Superior temporal gyrus (tissue), 1 donor: ENCODE results near the gene IFI27.

ENCODE experiments used
- DNase-seq: peaks from one replicate; pipeline ENCODE4 v3.0.0-alpha.2; 2016; ENCODE audit errors: extremely low spot score

Gene IFI27

DNA sequence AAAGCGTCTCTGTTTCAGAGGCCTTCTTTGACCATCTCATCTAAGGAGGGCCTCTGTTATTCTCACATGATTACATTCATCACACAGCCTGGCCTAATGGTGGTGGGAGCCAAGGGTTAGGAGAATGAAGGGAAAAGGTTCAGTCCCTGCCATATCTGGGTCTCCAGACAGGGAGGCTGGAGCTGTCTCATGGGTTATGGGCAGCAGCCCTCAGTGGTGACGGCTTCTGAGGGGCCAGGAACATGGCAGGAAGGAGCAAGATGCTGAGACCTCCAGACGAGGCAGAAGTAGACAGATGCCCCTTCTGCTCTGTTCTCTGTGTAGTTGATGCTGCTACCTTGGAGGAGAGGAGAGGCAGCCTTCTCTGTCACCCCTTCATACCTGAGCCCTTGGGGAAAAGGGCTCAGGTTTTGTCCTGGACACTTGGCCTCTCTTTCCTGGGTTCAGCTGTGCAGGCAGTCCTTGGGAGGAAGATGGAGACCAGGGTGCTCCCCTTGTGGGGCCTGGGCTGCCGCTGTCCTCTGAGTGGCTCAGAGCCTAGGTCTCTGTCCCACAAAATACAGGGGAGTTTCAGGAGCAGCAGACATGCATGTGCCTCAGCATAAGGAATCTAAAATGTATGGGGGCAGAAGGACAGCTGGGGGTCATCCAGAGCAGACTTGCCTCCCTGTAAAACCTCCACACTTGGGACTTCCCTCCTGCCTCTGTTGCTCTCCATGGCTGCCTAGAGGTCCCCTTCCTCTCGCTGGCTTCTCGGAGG is 15.3 kb downstream of the IFI27 start:
- DNase-seq = no peak

GRCh38 chr14:94126419-94126677 is 15.8 kb downstream of the IFI27 start:
- DNase-seq = no peak

DNA sequence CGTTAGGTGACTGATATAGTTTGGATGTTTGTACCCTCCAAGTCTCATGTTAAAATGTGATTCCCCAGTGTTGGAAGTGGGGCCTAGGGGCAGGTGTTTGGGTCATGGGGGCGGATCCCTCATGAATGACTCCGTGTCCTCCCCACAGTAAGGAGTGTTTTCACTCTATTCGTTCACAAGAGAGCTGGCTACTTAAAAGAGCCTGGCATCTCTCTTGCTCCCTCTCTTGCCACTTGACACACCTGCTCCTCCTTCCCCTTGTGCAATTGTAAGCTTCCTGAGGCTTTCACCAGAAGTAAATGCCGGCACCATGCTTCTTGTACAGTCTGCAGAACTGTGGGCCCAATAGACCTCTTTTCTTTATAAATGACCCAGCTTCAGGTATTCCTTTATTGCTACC is 16.3 kb downstream of the IFI27 start:
- DNase-seq = no peak

- DNase-seq = no peak
Observed at GRCh38 chr14:94127330-94127729, 16.8 kb downstream of the IFI27 start.

GRCh38 chr14:94128216-94128839 is 17.8 kb downstream of the IFI27 start:
- DNase-seq = no peak

GRCh38 chr14:94129111-94129757 is 18.7 kb downstream of the IFI27 start, which contains the start of gene IFI27L2:
TSS of gene IFI27L2 (minus strand) at chr14:94129604. CDS start at chr14:94129564, 40 bp downstream.
- DNase-seq = peak; percentile 80

DNA sequence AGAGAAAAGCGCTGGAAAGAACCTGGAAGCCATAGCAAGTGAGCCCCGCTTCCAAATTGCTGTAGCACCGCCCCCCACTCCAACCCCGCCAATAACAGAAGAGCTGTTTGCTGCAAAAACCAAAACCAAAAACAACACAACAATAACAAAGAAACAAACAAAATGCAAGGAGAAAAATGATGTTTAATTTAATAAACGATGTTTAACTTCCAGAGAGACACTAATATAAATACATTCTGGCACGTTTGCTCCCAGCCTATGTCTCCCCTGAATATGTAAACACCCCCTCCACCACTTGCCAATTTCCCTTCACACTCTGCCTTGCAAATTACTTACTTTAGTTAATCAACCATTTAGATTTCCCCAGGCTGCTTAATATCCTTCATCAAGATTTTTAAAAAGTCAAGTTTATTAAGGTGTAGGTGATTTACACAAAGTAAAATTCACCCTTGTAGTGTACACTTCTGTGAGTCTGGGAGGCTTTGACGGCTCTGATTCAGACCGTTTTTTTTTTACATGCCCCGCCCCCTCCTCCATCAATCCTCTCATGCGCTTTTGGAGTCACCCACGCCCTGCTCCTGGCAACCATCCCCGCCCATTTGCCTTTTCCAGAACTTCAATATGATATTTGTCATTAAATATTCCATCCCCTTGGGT is 19.4 kb downstream of the IFI27 start:
- peak; percentile 70 for DNase-seq

GRCh38 chr14:94132285-94132887 is 21.9 kb downstream of the IFI27 start:
- peak; percentile 94 for DNase-seq

DNA sequence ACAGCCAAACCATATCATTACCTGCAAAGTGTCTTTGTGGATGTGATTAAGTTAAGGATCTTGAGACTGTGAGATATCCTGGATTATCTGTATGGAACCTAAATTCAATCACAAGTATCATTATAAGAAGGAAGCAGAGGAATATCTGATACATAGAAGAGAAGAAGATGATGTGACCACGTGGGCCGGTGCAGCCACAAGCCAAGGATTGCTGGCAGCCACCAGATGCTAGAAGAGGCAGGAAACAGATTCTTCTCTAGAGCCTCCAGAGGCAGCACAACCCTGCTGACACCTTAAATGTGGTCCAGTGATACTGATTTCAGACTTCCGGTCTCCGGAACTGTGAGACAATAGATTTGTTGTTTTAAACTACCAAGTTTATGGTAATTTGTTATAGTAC is 24.9 kb downstream of the IFI27 start:
- DNase-seq = no peak

DNA sequence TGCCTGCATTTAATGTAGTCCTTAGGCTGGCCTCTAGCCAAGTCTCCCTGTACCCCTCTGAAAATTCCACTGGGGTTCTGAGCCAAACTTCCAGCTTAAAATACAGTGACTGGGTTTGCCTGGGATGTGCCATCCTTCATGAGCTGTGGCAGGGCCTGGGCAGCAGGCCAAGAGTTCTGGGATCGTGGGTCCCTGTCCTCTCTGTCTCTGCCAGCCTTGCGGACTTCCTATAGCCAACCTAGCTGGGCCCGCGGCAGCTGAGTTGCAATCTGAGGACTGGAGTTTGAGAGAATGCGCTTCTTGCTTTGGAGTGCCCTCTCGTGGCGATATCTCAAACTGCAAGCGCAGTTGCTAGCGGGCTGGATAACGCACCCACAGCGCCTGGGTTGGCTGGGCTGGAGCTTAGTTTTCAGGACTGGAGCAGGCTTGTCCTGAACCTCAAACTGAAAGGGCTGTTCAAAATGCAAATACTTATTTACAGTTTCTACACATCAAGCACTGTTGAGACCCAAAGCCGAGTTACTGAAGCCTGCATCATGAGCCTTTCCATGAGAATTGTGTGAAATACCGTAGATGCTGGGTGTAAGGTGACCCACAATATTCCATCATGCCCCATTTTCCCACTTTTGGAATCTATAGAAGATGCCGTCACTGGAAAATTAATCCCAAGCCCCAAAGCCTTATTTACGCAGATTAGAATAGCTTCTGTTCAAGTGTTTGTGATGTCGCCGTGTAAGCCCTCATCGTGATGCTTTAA is 26.2 kb downstream of the IFI27 start:
- peak; percentile 95 for DNase-seq

DNA sequence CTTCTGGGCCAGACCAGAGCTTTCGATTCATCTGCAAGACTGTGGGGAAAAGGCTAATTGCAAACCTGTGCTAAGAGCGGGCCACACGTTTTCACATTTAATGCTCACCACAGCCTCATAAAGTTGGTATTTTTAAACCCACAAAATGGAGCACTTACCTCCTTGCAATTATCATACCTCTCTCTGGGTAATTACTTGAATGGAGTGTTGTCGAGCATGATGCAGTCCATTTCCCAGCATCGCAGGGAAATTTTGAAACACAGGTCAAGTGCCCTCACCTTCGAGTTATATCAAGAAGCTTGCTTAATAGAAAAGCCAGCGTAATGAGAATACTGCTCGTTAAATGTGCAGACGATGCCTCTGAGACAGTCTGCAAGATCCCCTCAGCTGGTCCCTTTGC is 27.7 kb downstream of the IFI27 start:
- DNase-seq = no peak

GRCh38 chr14:94139006-94139405 is 28.5 kb downstream of the IFI27 start:
- DNase-seq = no peak

DNA sequence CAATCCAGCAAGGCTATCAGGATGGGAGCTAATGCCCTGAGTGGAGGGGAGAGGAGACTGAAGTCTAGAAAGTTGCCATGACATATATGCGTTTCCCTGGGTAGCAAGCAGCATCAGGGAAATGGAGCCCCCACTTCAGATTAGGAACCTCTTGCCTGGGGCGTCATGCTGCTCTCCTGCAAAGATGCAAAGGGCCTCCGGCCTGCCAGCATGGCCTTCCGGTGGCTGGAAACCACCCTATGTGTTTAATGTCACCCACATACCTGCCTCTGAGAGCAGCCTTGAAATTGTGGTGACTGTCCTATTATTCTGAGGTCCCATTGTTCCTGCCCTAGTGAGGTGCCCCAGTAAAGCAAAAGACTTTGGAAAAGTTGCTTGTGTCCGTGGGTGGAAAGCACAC is 28.9 kb downstream of the IFI27 start:
- DNase-seq = no peak

- DNase-seq = no peak
Observed at GRCh38 chr14:94142247-94142646, 31.7 kb downstream of the IFI27 start.

DNA sequence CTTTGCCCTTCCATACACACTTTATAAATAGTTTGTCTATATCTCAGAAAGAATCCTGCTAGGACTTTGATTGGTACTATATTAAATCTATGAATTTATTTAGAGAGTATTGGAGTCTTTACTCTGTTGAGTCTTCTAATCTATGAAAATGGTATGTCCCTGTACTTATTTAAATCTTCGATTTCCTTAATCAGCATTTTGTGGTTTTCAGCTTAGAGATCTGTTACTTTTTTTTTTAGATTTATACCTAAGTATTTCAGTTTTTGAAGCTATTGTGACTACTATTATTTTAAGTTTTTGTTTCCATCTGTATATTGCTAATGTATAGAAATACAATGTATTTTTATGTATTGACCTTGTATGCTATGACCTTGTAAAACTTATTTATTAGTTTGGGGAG is 32.3 kb downstream of the IFI27 start:
- no peak for DNase-seq

GRCh38 chr14:94143239-94143638 is 32.7 kb downstream of the IFI27 start:
- DNase-seq = no peak

DNA sequence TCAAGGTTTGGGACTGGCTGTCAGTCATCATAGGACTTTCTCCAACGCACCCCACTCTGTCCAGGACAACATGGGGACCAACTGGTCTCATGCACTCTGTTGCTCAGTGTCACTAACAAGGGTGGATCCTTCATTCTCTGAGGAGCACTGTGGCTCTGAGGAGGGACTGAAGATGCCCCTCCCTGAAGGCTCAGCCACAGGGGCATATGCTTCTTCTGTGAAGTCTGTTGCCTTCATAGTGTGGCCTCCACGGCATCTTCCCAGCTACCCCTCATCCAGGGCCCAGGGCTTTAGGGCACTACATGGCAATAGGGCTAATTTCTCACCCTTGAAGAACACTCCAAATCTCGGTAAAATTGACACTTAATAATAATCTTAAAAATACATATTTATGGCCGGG is 33.2 kb downstream of the IFI27 start:
- no peak for DNase-seq

GRCh38 chr14:94144765-94145164 is 34.2 kb downstream of the IFI27 start:
- no peak for DNase-seq

GRCh38 chr14:94145902-94146527 is 35.5 kb downstream of the IFI27 start:
- no peak for DNase-seq

DNA sequence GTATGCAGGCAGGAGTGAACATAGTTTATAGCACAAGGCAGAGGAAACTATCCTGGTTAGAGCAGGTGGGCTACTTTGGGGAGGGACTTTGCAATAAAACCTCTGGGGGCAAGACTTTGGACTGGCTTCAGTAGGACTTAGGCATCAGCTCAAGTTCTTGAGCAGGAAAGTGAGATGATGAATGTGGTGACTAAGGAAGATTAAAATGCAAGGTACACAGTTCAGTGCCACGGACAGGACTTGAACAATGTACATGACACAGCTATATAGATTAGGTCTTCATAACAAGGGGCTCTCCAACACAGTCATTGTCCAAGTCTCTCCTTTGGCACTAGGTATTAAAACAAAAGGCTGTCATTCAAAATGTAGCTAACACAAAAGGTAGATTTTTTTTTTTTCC is 42.1 kb downstream of the IFI27 start:
- no peak for DNase-seq

- DNase-seq = no peak
Observed at GRCh38 chr14:94153750-94154342, 43.3 kb downstream of the IFI27 start.
